DOHH2 (cell line): ENCODE measurements around the gene CD109.

Experiments
- H3F3A ChIP-seq: fragments of 200-600 bp; sonication (generic), shearing (Covaris generic); 2 replicates; pipeline ENCODE4 v1.6.0; 2016; ENCODE audit warnings: antibody characterized with exemption, mild to moderate bottlenecking; ENCODE audit not compliant: control insufficient read depth, insufficient read depth
- H3K27ac ChIP-seq: fragments of 200-600 bp; sonication (generic); 2 replicates; pipeline ENCODE4 v1.5.1; 2014; ENCODE audit warnings: low read depth, mild to moderate bottlenecking, low read length, moderate library complexity
- H3K27me3 ChIP-seq: fragments of 200-600 bp; sonication (generic); 2 replicates; pipeline ENCODE4 v1.6.1; 2014; ENCODE audit warnings: mild to moderate bottlenecking, low read length, mixed read lengths; ENCODE audit not compliant: control insufficient read depth
- H3K36me3 ChIP-seq: fragments of 200-600 bp; sonication (generic); 2 replicates; pipeline ENCODE4 v1.6.1; 2014; ENCODE audit warnings: mild to moderate bottlenecking, low read length, moderate library complexity, mixed read lengths; ENCODE audit not compliant: control insufficient read depth
- H3K4me1 ChIP-seq: fragments of 200-600 bp; sonication (generic); 2 replicates; pipeline ENCODE4 v1.6.1; 2014; ENCODE audit warnings: mild to moderate bottlenecking, low read length, mixed read lengths; ENCODE audit not compliant: control insufficient read depth
- H3K4me2 ChIP-seq: fragments of 200-600 bp; sonication (generic); 2 replicates; pipeline ENCODE4 v1.6.0; 2014; ENCODE audit warnings: mild to moderate bottlenecking, low read length, moderate library complexity
- H3K4me3 ChIP-seq: fragments of 200-600 bp; sonication (generic); 2 replicates; pipeline ENCODE4 v1.5.1; 2014; ENCODE audit warnings: mild to moderate bottlenecking, low read length, mixed read lengths
- H3K79me2 ChIP-seq: fragments of 200-600 bp; sonication (generic); 2 replicates; pipeline ENCODE4 v1.6.1; 2014; ENCODE audit warnings: mild to moderate bottlenecking, low read length, mixed read lengths; ENCODE audit not compliant: control insufficient read depth
- H3K9me2 ChIP-seq: fragments of 200-600 bp; sonication (generic); replicated peaks from 2 replicates; pipeline ENCODE4 v1.6.1; 2014; ENCODE audit warnings: mild to moderate bottlenecking, low read length, mixed read lengths; ENCODE audit not compliant: control insufficient read depth
- H3K9me3 ChIP-seq: fragments of 200-600 bp; sonication (generic); 2 replicates; pipeline ENCODE4 v1.6.1; 2014; ENCODE audit warnings: antibody characterized with exemption, low read length, mixed read lengths; ENCODE audit not compliant: control insufficient read depth, insufficient read depth
- H4K20me1 ChIP-seq: fragments of 200-600 bp; sonication (generic); 2 replicates; pipeline ENCODE4 v1.6.0; 2014; ENCODE audit warnings: low read depth, mild to moderate bottlenecking, antibody characterized with exemption, low read length, moderate library complexity; ENCODE audit not compliant: control insufficient read depth, insufficient read depth
- EZH2phosphoT487 ChIP-seq: fragments of 200-600 bp; sonication (generic); IDR thresholded peaks from 2 replicates; pipeline ENCODE4 v1.6.1; 2017; ENCODE audit warnings: borderline replicate concordance, mild to moderate bottlenecking, antibody characterized with exemption, low read length, moderate library complexity, mixed read lengths
- TF ChIP-seq, protein P1 (sequence below): fragments of 200-600 bp; sonication (generic); IDR thresholded peaks from one replicate; pipeline ENCODE4 v1.5.1; 2014; ENCODE audit warnings: antibody characterized with exemption, mild to moderate bottlenecking, low read depth, low read length; ENCODE audit not compliant: poor library complexity, severe bottlenecking

CD109 gene

DNA sequence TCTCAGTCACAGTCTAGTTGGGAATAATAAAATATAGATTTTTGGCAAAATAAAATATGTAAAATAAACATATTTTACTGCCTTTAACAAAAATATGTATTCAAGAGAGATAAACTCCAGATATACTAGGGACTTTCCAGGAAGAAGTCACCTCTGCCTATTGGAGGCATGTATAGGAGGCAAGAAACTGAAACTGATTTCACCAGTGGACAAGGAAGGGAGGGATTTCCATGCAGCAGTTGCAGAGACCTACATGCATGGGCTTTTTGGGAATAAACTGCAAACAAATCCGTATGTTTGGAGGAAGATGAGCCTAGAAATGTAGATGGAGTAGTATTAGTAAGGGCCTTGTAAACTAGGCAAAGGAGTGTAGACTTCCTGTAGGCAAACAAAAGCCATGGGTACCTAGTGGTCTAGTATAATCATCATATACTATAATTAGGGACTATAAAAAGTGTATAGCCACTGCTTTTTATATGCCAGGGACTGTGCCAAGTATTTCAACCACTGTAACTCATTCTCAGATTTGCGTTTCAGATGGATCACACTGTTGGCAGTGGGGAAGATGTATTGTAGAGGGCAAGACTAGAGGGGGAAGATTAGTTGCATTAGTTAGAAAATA, 38.9 kb downstream of the CD109 start:
- no peak overlapping the region for H3K4me3 ChIP-seq
- H3K4me1 ChIP-seq = no peaks in the 10 kb centered on the region
- H3K79me2 ChIP-seq = no peaks in the 10 kb centered on the region
- H3K27me3 ChIP-seq = 0 out of 2 replicates have a peak, but pooled peaks cover 2% of the 10 kb centered on the region
- H3K4me2 ChIP-seq = no peak overlapping the region
- H3K9me2 ChIP-seq = no peaks in the 10 kb centered on the region
- H3K36me3 ChIP-seq = no peaks in the 10 kb centered on the region
- no peak for TF ChIP-seq EZH2phosphoT487
- TF ChIP-seq, protein P1, sequence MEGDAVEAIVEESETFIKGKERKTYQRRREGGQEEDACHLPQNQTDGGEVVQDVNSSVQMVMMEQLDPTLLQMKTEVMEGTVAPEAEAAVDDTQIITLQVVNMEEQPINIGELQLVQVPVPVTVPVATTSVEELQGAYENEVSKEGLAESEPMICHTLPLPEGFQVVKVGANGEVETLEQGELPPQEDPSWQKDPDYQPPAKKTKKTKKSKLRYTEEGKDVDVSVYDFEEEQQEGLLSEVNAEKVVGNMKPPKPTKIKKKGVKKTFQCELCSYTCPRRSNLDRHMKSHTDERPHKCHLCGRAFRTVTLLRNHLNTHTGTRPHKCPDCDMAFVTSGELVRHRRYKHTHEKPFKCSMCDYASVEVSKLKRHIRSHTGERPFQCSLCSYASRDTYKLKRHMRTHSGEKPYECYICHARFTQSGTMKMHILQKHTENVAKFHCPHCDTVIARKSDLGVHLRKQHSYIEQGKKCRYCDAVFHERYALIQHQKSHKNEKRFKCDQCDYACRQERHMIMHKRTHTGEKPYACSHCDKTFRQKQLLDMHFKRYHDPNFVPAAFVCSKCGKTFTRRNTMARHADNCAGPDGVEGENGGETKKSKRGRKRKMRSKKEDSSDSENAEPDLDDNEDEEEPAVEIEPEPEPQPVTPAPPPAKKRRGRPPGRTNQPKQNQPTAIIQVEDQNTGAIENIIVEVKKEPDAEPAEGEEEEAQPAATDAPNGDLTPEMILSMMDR = no peak
- no peak overlapping the region for H3K27ac ChIP-seq
- H3K9me3 ChIP-seq = no peaks in the 10 kb centered on the region
- H3F3A ChIP-seq = no peaks in the 10 kb centered on the region
- no peaks in the 10 kb centered on the region for H4K20me1 ChIP-seq

DNA sequence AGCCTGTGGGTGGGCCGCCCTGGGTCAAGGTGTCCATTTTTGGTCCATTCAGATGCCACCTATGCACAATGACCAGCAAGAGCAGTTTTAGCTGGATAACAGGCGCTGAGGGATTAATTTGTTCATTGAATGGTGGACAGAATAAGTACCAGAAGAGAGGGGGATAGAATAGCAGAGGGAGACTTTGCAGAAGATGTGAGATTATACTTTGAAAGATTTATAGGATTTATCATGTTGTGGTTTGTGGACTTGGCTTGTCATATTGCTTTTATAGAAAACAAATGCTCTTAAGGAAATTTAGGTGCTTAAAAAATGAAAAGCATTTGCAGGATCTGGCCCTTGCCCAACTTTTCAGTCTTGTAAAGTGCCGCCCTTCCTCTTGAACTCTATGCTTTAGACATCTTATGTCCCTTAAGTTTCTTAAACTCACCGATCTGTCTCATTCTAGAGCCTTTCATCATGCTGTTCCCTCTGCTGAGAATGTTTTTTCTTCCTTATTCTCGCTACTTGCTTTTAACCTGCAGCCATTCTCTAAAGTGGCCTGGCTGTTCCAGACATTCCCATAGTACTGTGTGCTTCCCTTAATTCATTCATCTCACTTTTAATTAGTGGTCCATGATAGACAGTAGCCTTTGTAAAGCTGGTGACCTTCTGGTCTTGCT, 42.5 kb downstream of the CD109 start:
- Histone ChIP-seq H3K4me3 (no peak overlapping the region), H3K4me2 (no peak overlapping the region), H3F3A (no peaks in the 10 kb centered on the region), H3K27ac (no peak overlapping the region), H3K9me2 (no peaks in the 10 kb centered on the region), H3K36me3 (no peaks in the 10 kb centered on the region), H4K20me1 (no peaks in the 10 kb centered on the region), H3K79me2 (no peaks in the 10 kb centered on the region), H3K9me3 (no peaks in the 10 kb centered on the region), H3K4me1 (no peaks in the 10 kb centered on the region), H3K27me3 (0 out of 2 replicates have a peak, but pooled peaks cover 5% of the 10 kb centered on the region)
- TF ChIP-seq EZH2phosphoT487 = no peak
- TF ChIP-seq, protein P1 = no peak

DNA sequence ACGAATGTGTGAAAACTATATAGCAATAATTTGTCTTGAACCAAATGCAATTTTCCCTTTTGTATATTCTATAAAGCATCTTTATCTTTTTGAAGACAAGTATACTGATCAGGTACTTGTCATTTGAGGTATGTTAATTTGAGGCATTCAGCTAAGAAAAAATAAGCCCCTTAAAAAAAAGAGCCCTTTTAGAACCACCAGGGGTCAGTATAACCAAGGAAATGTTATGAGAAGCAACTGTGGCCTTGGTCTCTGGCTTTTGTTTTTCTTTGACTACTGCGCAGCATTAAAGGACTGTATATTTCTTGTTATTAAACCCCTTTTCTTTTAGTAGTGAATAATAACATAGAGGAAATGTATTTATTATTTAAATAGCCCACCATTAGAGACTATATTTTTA, 43.1 kb downstream of the CD109 start:
- Histone ChIP-seq H3K36me3 (no peaks in the 10 kb centered on the region), H3K9me2 (no peaks in the 10 kb centered on the region)

More for the DNA sequence above, 43.1 kb downstream of the CD109 start:
- Histone ChIP-seq H3K27me3 (0 out of 2 replicates have a peak, but pooled peaks cover 7% of the 10 kb centered on the region), H3K4me1 (no peaks in the 10 kb centered on the region), H3K27ac (no peak overlapping the region), H4K20me1 (no peaks in the 10 kb centered on the region), H3K4me2 (no peak overlapping the region), H3K9me3 (no peaks in the 10 kb centered on the region), H3K4me3 (no peak overlapping the region), H3K79me2 (no peaks in the 10 kb centered on the region), H3F3A (no peaks in the 10 kb centered on the region)
- no peak for TF ChIP-seq EZH2phosphoT487
- TF ChIP-seq, protein P1 = peak; percentile 66
